ENCODE measurements around the gene GJB4. TPM values are rescaled to one million over a fixed set of nuclear protein-coding genes. Genes with fewer than 3 reads are reported as not detected.

GJB4 gene
- total RNA-seq, 1 donor from 2014 or later, result not detected

DNA sequence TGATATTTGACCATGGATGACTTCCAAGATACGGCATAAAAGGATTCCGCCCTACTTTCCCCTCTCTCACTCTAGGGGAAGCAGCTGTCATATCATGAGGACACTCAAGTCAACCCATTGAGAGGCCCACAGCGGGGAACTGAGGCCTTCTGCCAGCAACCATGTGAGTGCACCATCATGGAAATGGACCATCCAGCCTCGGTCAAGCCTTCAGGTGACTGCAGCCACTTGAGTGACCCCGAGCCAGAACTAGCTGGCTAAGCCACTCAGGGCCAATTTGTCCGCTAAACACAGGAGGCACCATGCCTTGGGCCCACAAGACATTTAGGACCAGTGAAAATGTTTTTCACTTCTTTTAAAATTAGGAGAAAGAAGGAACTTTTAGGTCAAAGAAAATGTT, 15.8 kb upstream of the GJB4 start:
- Mint-ChIP-seq H3K27me3 (ENCODE audit: insufficient read depth, low read depth) (peaks cover 31% of the 10 kb centered on the region), H3K4me1 (peaks cover 28% of the 10 kb centered on the region), H3K4me3 (no peak overlapping the region), H3K9me3 (no peaks in the 10 kb centered on the region), H3K27ac (no peak overlapping the region), H3K36me3 (no peaks in the 10 kb centered on the region)
- Histone ChIP-seq H3K4me3 (no peak overlapping the region), H4K20me1 (ENCODE audit: low read depth) (no peaks in the 10 kb centered on the region), H3K9me3 (ENCODE audit: low read depth) (no peaks in the 10 kb centered on the region), H3K9ac (no peak overlapping the region), H3K4me1 (peaks cover 13% of the 10 kb centered on the region), H3K4me2 (no peak overlapping the region), H3K27ac (no peak overlapping the region), H3F3A (ENCODE audit: low read depth) (peaks cover 10% of the 10 kb centered on the region), H2AFZ (replicated peaks) (no peak overlapping the region), H3K79me2 (ENCODE audit: low read depth) (no peaks in the 10 kb centered on the region), H3K36me3 (no peaks in the 10 kb centered on the region), H3K27me3 (peaks cover 15% of the 10 kb centered on the region)
- no peak for DNase-seq (ENCODE audit: low spot score)
- TF ChIP-seq EZH2phosphoT487 (IDR thresholded peaks at IDR 0.05) (no peak), EZH2 (IDR thresholded peaks at IDR 0.05) (no peak)
- TF ChIP-seq, protein P1, sequence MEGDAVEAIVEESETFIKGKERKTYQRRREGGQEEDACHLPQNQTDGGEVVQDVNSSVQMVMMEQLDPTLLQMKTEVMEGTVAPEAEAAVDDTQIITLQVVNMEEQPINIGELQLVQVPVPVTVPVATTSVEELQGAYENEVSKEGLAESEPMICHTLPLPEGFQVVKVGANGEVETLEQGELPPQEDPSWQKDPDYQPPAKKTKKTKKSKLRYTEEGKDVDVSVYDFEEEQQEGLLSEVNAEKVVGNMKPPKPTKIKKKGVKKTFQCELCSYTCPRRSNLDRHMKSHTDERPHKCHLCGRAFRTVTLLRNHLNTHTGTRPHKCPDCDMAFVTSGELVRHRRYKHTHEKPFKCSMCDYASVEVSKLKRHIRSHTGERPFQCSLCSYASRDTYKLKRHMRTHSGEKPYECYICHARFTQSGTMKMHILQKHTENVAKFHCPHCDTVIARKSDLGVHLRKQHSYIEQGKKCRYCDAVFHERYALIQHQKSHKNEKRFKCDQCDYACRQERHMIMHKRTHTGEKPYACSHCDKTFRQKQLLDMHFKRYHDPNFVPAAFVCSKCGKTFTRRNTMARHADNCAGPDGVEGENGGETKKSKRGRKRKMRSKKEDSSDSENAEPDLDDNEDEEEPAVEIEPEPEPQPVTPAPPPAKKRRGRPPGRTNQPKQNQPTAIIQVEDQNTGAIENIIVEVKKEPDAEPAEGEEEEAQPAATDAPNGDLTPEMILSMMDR (IDR thresholded peaks at IDR 0.05), result no peak

DNA sequence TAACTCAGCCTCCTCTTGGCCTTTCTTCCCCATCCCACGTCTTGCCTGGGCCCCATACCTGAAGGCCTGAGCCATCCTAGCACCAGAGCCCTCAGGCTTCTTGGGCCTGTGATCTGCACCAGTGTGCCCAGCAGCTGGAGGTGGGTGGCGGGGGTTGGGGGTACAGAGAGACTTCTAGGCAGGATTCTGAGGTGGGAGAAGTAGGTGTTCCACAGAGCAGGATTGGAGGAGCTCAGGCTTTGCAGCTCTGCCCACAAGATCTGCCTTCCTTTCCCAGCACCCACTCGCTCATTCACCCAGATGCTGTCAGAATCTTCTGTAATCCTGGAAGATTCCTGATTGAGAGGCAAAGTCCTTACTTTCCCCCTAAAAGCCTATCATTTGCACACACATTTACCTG, 14.7 kb upstream of the GJB4 start:
- TF ChIP-seq, protein P1 (IDR thresholded peaks at IDR 0.05), result no peak
- TF ChIP-seq EZH2 (IDR thresholded peaks at IDR 0.05), result no peak
- TF ChIP-seq EZH2phosphoT487 (IDR thresholded peaks at IDR 0.05), result no peak
- no peak overlapping the region for H3K4me3 ChIP-seq
- no peak overlapping the region for H3K4me3 Mint-ChIP-seq
- no peaks in the 10 kb centered on the region for H3K36me3 Mint-ChIP-seq
- H3K4me1 ChIP-seq, result peaks cover 8% of the 10 kb centered on the region
- H2AFZ ChIP-seq (replicated peaks), result no peak overlapping the region
- H3K9me3 ChIP-seq (ENCODE audit: low read depth), result no peaks in the 10 kb centered on the region
- no peaks in the 10 kb centered on the region for H4K20me1 ChIP-seq (ENCODE audit: low read depth)
- no peak overlapping the region for H3K9ac ChIP-seq
- H3K27ac ChIP-seq, result no peak overlapping the region
- no peak for DNase-seq (ENCODE audit: low spot score)
- H3K27ac Mint-ChIP-seq, result no peak overlapping the region
- no peaks in the 10 kb centered on the region for H3K9me3 Mint-ChIP-seq
- H3K4me1 Mint-ChIP-seq, result peaks cover 24% of the 10 kb centered on the region
- H3K27me3 Mint-ChIP-seq (ENCODE audit: insufficient read depth, low read depth), result peaks cover 29% of the 10 kb centered on the region
- H3K36me3 ChIP-seq, result no peaks in the 10 kb centered on the region
- H3F3A ChIP-seq (ENCODE audit: low read depth), result peaks cover 10% of the 10 kb centered on the region
- H3K27me3 ChIP-seq, result peaks cover 15% of the 10 kb centered on the region
- H3K79me2 ChIP-seq (ENCODE audit: low read depth), result no peaks in the 10 kb centered on the region
- no peak overlapping the region for H3K4me2 ChIP-seq

DNA sequence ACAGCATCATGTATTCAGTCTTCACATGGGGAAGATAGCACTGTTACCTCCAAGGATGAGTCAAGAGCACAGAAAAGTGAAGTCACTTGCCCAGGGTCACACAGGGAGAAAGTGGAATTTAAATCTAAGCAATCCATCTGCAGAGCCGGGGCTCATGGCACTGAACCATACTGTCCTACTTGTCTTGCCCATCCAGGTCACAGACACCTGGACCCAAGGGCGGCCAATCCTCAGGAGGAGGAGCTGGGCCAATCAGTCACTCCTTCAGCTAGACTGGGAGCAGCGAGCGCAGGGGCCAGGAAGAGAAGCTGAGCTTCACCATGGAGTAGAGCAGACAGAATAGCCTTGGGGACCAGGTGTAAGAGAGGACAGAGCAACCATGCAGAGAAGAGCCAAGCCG, 13.9 kb upstream of the GJB4 start:
- peaks cover 15% of the 10 kb centered on the region for H3K27me3 ChIP-seq
- H3K36me3 Mint-ChIP-seq, result no peaks in the 10 kb centered on the region
- no peaks in the 10 kb centered on the region for H3K79me2 ChIP-seq (ENCODE audit: low read depth)
- TF ChIP-seq, protein P1 (IDR thresholded peaks at IDR 0.05), result no peak
- TF ChIP-seq EZH2phosphoT487 (IDR thresholded peaks at IDR 0.05), result no peak
- no peak for TF ChIP-seq EZH2 (IDR thresholded peaks at IDR 0.05)
- peaks cover 20% of the 10 kb centered on the region for H3K4me1 Mint-ChIP-seq
- H3K27ac ChIP-seq, result no peak overlapping the region
- peaks cover 10% of the 10 kb centered on the region for H3K4me1 ChIP-seq
- no peak overlapping the region for H3K9ac ChIP-seq
- no peaks in the 10 kb centered on the region for H3K9me3 ChIP-seq (ENCODE audit: low read depth)
- H2AFZ ChIP-seq (replicated peaks), result no peak overlapping the region
- no peak overlapping the region for H3K4me3 ChIP-seq
- H3K4me3 Mint-ChIP-seq, result no peak overlapping the region
- H3K27me3 Mint-ChIP-seq (ENCODE audit: insufficient read depth, low read depth), result peaks cover 30% of the 10 kb centered on the region
- no peak overlapping the region for H3K27ac Mint-ChIP-seq
- H3K9me3 Mint-ChIP-seq, result no peaks in the 10 kb centered on the region
- peaks cover 8% of the 10 kb centered on the region for H3F3A ChIP-seq (ENCODE audit: low read depth)
- H3K4me2 ChIP-seq, result no peak overlapping the region
- no peaks in the 10 kb centered on the region for H4K20me1 ChIP-seq (ENCODE audit: low read depth)
- H3K36me3 ChIP-seq, result no peaks in the 10 kb centered on the region
- DNase-seq (ENCODE audit: low spot score), result no peak

Data from neural progenitor cell (in vitro differentiated cells).